GM19328 (cell line): Measurements from ENCODE around the gene SERPINH1.

ENCODE experiments used
- ATAC-seq: cut with Tn5 transposase; IDR thresholded peaks from one replicate; pipeline ENCODE4 v1.9.1; 2021; ENCODE audit warnings: mild to moderate bottlenecking, moderate library complexity; ENCODE audit not compliant: unreplicated experiment

The SERPINH1 gene

GRCh38 chr11:75554258-75555022, 7.6 kb upstream of the SERPINH1 start:
- ATAC-seq = no peak

GRCh38 chr11:75555079-75555811, 6.8 kb upstream of the SERPINH1 start:
- no peak for ATAC-seq

- no peak for ATAC-seq
These were observed 5.8 kb upstream of the SERPINH1 start for GRCh38 chr11:75556275-75556674.

- ATAC-seq = no peak
These were observed 4.2 kb upstream of the SERPINH1 start for GRCh38 chr11:75557666-75558494.

GRCh38 chr11:75558939-75559843, 2.9 kb upstream of the SERPINH1 start:
- no peak for ATAC-seq

GRCh38 chr11:75560644-75561043, 1.4 kb upstream of the SERPINH1 start:
- no peak for ATAC-seq

- no peak for ATAC-seq
These were observed 516 bp upstream of the SERPINH1 start for GRCh38 chr11:75561426-75562047.

GRCh38 chr11:75562836-75563484, 907 bp downstream of the SERPINH1 start:
- no peak for ATAC-seq

- no peak for ATAC-seq
These were observed 1.5 kb downstream of the SERPINH1 start for GRCh38 chr11:75563501-75563977.

- ATAC-seq = no peak
These were observed 2.0 kb downstream of the SERPINH1 start for GRCh38 chr11:75563978-75564552.

GRCh38 chr11:75565221-75565814, 3.3 kb downstream of the SERPINH1 start:
- ATAC-seq = no peak

- ATAC-seq = no peak
These were observed 4.1 kb downstream of the SERPINH1 start for GRCh38 chr11:75565916-75566762.

- no peak for ATAC-seq
These were observed 4.8 kb downstream of the SERPINH1 start for GRCh38 chr11:75566763-75567279.

- no peak for ATAC-seq
These were observed 5.9 kb downstream of the SERPINH1 start for GRCh38 chr11:75567971-75568370.

- no peak for ATAC-seq
These were observed 6.7 kb downstream of the SERPINH1 start for GRCh38 chr11:75568616-75569219.

- ATAC-seq = no peak
These were observed 8.6 kb downstream of the SERPINH1 start for GRCh38 chr11:75570559-75571139.

- no peak for ATAC-seq
These were observed 9.6 kb downstream of the SERPINH1 start for GRCh38 chr11:75571625-75572024.
